AG04449 (cell line): ENCODE data around the gene WDR64.
"Not testable (repeated sequence)": the region's sequence is repeated elsewhere in the genome, so short reads cannot be mapped to it uniquely, and the experiment has no call there.

Experiments
- CTCF ChIA-PET: fragments of 350-600 bp; formaldehyde crosslinking; extraction: SDS; loops from one replicate; lab custom pipeline; 2021; ENCODE audit warnings: antibody characterized with exemption; lab: Yijun Ruan, JAX
- POLR2A ChIA-PET: fragments of 400-600, 350-600 bp; formaldehyde crosslinking; extraction: SDS; loops from one replicate; lab custom pipeline; 2020; ENCODE audit warnings: antibody characterized with exemption, inconsistent platforms; lab: Yijun Ruan, JAX
- DNase-seq: peaks from one replicate; pipeline ENCODE4 v3.0.0-alpha.2; 2010; ENCODE audit warnings: low read depth, low spot score
- H3K4me3 ChIP-seq: 2 replicates; pipeline ENCODE4 v1.5.1; 2011; ENCODE audit warnings: low read depth, mild to moderate bottlenecking, control low read depth, low read length
- TF ChIP-seq, protein P1 (sequence below): IDR thresholded peaks from one replicate; pipeline ENCODE4 v1.5.1; 2011; ENCODE audit warnings: mild to moderate bottlenecking, moderate library complexity, low read length, control low read depth, inconsistent platforms; ENCODE audit not compliant: insufficient read depth; ENCODE audit errors: missing control alignments

The WDR64 gene

DNA sequence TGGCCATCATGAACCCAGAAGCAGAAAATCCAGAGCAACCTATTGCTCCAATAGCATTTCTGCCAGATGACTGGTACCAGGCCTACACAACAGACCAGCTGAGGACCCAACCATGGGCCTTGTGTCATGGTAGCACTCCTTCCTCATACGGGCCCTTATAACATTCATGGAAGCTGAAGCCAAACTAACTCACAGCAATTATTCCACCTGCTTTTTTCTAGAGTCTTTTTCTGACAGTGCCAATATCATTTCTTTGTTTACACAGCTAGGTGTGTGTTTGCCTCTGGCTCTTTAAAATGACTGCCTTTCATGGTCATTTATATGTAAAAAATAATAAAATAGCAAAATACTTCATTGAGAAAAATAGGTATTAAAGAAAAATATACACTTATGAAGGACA is 3.9 kb upstream of the WDR64 start:
- TF ChIP-seq, protein P1, sequence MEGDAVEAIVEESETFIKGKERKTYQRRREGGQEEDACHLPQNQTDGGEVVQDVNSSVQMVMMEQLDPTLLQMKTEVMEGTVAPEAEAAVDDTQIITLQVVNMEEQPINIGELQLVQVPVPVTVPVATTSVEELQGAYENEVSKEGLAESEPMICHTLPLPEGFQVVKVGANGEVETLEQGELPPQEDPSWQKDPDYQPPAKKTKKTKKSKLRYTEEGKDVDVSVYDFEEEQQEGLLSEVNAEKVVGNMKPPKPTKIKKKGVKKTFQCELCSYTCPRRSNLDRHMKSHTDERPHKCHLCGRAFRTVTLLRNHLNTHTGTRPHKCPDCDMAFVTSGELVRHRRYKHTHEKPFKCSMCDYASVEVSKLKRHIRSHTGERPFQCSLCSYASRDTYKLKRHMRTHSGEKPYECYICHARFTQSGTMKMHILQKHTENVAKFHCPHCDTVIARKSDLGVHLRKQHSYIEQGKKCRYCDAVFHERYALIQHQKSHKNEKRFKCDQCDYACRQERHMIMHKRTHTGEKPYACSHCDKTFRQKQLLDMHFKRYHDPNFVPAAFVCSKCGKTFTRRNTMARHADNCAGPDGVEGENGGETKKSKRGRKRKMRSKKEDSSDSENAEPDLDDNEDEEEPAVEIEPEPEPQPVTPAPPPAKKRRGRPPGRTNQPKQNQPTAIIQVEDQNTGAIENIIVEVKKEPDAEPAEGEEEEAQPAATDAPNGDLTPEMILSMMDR = no peak
- ChIA-PET CTCF (no interaction called here), POLR2A (no interaction called here)
- H3K4me3 ChIP-seq = no peak overlapping the region
- no peak for DNase-seq

DNA sequence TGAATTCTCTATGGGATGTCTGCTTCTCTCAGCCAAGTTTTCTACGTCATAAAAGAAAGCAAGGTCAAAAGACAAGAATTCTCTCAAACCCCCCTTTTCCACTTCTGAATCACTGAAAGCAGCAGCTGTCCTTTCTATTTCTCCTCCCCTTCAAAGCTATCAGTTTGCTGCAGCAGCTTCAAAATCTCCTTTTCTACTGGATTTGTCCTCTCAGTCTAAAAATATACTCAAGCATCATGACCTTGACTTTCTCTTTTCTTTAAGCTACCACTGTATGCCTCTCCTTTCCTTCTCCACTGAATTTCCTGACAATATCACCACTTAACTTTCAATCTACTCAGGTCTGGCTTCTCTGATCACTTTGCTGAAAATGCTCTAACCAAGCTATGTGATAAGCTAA is 1.9 kb downstream of the WDR64 start:
- no peak overlapping the region for H3K4me3 ChIP-seq
- ChIA-PET POLR2A (interaction anchor here (2.0 kb wide), 1 partner anchor 14 kb away, joined by 6 read pairs; the partner anchor contains the start of genes CHML and OPN3), CTCF (no interaction called here)
- no peak for DNase-seq
- TF ChIP-seq, protein P1 = no peak

DNA sequence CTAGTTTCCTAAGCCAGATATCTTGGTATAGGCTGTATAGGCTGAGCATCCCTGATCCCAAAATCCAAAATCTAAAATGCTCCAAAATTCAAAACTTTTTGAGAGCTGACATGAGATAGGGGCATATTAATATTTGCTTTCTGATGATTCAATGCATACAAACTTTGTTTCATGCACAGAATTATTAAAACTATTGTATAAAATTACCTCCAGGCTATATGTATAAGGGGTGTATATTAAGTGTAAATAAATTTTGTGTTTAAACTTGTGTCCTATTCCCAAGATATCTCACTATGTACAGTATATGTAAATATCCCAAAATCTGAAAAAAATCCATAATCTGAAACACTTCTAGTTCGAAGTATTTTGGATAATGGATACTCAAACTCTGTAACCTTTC is 2.6 kb downstream of the WDR64 start:
- H3K4me3 ChIP-seq = no peak overlapping the region
- ChIA-PET POLR2A (interaction anchor here (2.0 kb wide), 1 partner anchor 14 kb away, joined by 6 read pairs; the partner anchor contains the start of genes CHML and OPN3), CTCF (no interaction called here)
- no peak for DNase-seq
- TF ChIP-seq, protein P1 = no peak

DNA sequence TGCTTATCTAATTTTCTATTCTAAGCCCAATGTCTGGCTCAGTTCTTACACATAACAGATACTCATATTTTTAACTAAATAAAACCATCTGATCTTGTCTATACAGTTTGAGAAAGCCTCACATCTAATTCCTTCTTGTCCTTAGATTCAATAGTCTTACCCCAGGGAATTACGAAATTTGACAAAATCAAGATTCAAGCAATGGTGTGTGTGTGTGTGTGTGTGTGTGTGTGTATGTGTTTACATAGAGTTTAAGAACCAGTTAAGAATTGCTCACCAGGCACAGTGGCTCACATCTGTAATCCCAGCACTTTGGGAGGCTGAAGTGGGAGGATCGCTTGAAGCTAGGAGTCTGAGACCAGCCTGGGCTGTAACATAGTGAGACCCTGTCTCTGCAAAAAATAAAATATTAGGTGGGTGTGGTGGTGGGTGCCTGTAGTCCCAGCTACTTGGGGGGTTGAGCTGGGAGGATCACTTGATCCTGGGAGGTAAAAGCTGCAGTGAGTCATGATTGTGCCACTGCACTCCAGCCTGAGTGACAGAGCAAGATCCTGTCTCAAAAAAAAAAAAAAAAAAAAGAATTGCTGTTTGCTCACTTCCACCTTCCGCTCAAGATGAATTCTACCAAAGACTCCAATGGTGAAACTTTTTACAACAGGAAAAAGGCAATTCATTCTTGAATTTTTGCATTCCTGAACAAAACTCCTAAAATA is 6.2 kb downstream of the WDR64 start:
- DNase-seq = no peak
- ChIA-PET POLR2A (no interaction called here), CTCF (interaction anchor here (1.3 kb wide), 1 partner anchor 13 kb away, joined by 4 read pairs; no protein-coding TSS in a partner anchor)
- no peak overlapping the region for H3K4me3 ChIP-seq
- TF ChIP-seq, protein P1 = no peak

DNA sequence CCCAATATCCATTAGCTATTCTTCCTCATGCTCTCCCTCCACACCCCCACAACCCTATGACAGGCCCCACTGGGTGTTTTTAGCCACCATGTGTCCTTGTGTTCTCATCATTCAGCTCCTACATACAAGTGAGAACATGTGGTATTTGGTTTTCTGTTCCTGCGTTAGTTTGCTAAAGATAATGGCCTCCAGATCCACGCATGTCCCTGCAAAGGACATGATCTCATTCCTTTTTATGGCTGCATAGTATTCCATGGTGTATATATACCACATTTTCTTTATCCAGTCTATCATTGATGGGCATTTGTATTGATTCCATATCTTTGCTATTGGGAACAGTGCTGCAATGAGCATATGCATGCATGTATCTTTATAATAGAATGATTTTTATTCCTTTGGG is 6.9 kb downstream of the WDR64 start:
- DNase-seq, H3K4me3 ChIP-seq, POLR2A ChIA-PET, CTCF ChIA-PET: not testable (repeated sequence)

DNA sequence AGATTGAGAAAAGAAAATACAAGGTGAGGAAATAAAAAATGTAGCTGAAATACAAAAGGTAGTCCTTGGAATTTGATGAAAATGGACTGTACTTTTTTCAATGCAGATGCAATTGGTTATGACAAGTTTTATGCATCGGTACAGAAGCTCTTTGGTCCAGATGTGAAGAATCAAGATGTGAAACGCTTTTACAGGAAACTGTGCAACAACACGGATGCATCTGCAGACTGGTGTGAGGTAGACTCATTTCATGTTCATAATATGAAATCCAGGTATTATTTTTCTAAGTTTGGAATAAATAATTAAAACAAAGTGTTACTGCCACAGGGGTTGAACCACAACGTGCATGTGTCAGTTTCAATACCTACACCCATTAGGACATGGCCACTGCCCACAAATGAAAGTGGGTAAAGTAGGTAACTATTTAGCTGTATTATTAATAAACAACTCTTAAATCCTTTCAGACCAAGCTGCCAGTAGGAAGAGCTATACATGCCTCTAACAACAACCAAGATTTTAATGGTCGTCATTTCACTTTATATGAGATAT is 8.4 kb downstream of the WDR64 start:
- no peak overlapping the region for H3K4me3 ChIP-seq
- no peak for DNase-seq
- ChIA-PET POLR2A (no interaction called here), CTCF (no interaction called here)
- TF ChIP-seq, protein P1 = no peak

DNA sequence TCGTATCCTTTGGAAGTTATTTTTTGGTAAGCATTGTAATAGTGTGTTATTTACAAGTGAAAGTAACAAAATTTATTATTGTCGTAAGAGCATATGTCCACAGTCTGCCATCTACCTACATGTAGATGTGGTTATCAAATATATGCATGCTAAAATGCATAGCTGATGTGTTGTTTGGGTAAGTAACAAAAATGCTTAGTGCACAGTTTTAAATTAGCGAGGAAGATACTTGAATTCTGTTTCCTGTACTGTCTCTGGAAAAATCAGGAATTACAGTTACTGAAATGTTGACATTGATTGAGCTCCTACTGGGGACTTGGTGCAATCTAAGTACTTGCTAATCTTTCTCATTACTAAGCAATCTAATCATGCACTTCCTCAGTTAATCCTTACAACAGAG is 14.3 kb downstream of the WDR64 start:
- TF ChIP-seq, protein P1 = no peak
- H3K4me3 ChIP-seq = no peak overlapping the region
- no peak for DNase-seq
- CTCF ChIA-PET = no interaction called here
- POLR2A ChIA-PET = no interaction called here
